SK-N-SH (cell line): ENCODE data around the gene INPP5A. TPM values are rescaled to one million over a fixed set of nuclear protein-coding genes. Genes with fewer than 3 reads are reported as not detected.

Experiments used
- CTCF ChIA-PET: fragments of 300-600, 350-600 bp; formaldehyde crosslinking; extraction: SDS; loops from one replicate; lab custom pipeline; 2021; lab: Yijun Ruan, JAX
- POLR2A ChIA-PET: fragments of 350-600 bp; sonication (Branson Sonifier 250); formaldehyde crosslinking; extraction: SDS; loops from one replicate; lab custom pipeline; 2020; ENCODE audit warnings: antibody characterized with exemption, inconsistent platforms; lab: Yijun Ruan, JAX
- DNase-seq: peaks from one replicate; pipeline ENCODE4 v3.0.0; 2012
- H2AFZ ChIP-seq: fragments of 200-600 bp; sonication (generic); 2 replicates; pipeline ENCODE4 v1.8.1; 2016; ENCODE audit warnings: antibody characterized with exemption, mild to moderate bottlenecking, low read depth
- H3F3A ChIP-seq: fragments of 200-600 bp; sonication (generic); replicated peaks from 2 replicates; pipeline ENCODE3; 2016; ENCODE audit warnings: antibody characterized with exemption, mild to moderate bottlenecking; ENCODE audit not compliant: insufficient read depth
- H3K27ac ChIP-seq, 2 experiments: fragments of 200-500 bp in 1 of 2; fragments of 200-600 bp in 1 of 2; sonication (Bioruptor generic) in 1 of 2; sonication (generic), shearing (Covaris generic) in 1 of 2; 2 replicates each; pipeline versions ENCODE4 v1.5.1 to v1.6.1; 2014 to 2016; ENCODE audit warnings: low read depth in 2 of 2, inconsistent platforms in 1 of 2, low read length in 1 of 2, mild to moderate bottlenecking in 1 of 2, mixed read lengths in 1 of 2
- H3K27me3 ChIP-seq: fragments of 200-600 bp; sonication (generic), shearing (Covaris generic); 2 replicates; pipeline ENCODE4 v1.6.1; 2016; ENCODE audit warnings: mixed run types; ENCODE audit not compliant: insufficient read depth
- H3K36me3 ChIP-seq, 2 experiments: fragments of 200-500 bp in 1 of 2; fragments of 200-600 bp in 1 of 2; sonication (Bioruptor generic) in 1 of 2; sonication (generic) in 1 of 2; replicated peaks in 1 of 2; 2 replicates each; pipeline versions ENCODE3 to v1.5.1; 2014 to 2016; ENCODE audit warnings: low read length in 1 of 2, mild to moderate bottlenecking in 1 of 2; ENCODE audit not compliant: insufficient read depth in 2 of 2, control insufficient read depth in 1 of 2
- H3K4me1 ChIP-seq, 2 experiments: fragments of 200-500 bp in 1 of 2; fragments of 200-600 bp in 1 of 2; sonication (Bioruptor generic) in 1 of 2; sonication (generic), shearing (Covaris generic) in 1 of 2; 2 replicates each; pipeline versions ENCODE4 v1.5.1 to v1.6.1; 2014 to 2016; ENCODE audit warnings: low read depth in 1 of 2, low read length in 1 of 2, mixed run types in 1 of 2; ENCODE audit not compliant: insufficient read depth in 2 of 2, control insufficient read depth in 1 of 2
- H3K4me2 ChIP-seq: fragments of 200-600 bp; sonication (generic), shearing (Covaris generic); 2 replicates; pipeline ENCODE4 v1.6.1; 2017; ENCODE audit warnings: mixed run types
- H3K4me3 ChIP-seq, 2 experiments: fragments of 200-500 bp in 1 of 2; fragments of 200-600 bp in 1 of 2; sonication (Bioruptor generic) in 1 of 2; sonication (generic), shearing (Covaris generic) in 1 of 2; 2 replicates each; pipeline versions ENCODE4 v1.5.1 to v1.8.1; 2014 to 2016; ENCODE audit warnings: low read depth in 2 of 2, inconsistent platforms in 1 of 2, low read length in 1 of 2, mild to moderate bottlenecking in 1 of 2, mixed read lengths in 1 of 2, moderate library complexity in 1 of 2
- H3K79me2 ChIP-seq: fragments of 200-600 bp; sonication (generic); 2 replicates; pipeline ENCODE4 v1.8.1; 2017; ENCODE audit warnings: mild to moderate bottlenecking; ENCODE audit not compliant: insufficient read depth
- H3K9ac ChIP-seq: fragments of 200-600 bp; sonication (generic); 2 replicates; pipeline ENCODE4 v1.6.1; 2017; ENCODE audit warnings: mixed run types
- H3K9me2 ChIP-seq: fragments of 200-600 bp; sonication (generic); 2 replicates; pipeline ENCODE4 v1.6.1; 2017; ENCODE audit warnings: mixed run types
- H3K9me3 ChIP-seq: fragments of 200-600 bp; sonication (generic); 2 replicates; pipeline ENCODE4 v1.6.1; 2017; ENCODE audit warnings: mixed run types, mild to moderate bottlenecking, moderate library complexity
- H4K20me1 ChIP-seq: fragments of 200-600 bp; sonication (generic); 2 replicates; pipeline ENCODE4 v1.6.1; 2017; ENCODE audit warnings: mild to moderate bottlenecking, mixed run types; ENCODE audit not compliant: insufficient read depth
- CHD2 ChIP-seq: fragments of 150-350 bp; IDR thresholded peaks from 2 replicates; pipeline ENCODE4 v1.6.1; 2018; ENCODE audit warnings: low read length; ENCODE audit not compliant: partially characterized antibody
- ELF1 ChIP-seq: IDR thresholded peaks from 2 replicates; pipeline ENCODE4 v1.4.0; 2012
- EZH2phosphoT487 ChIP-seq: fragments of 200-600 bp; sonication (generic); IDR thresholded peaks from 2 replicates; pipeline ENCODE4 v1.6.1; 2017; ENCODE audit warnings: low read depth, mixed run types, mild to moderate bottlenecking, antibody characterized with exemption, moderate library complexity, borderline replicate concordance
- FOSL2 ChIP-seq: IDR thresholded peaks from 2 replicates; pipeline ENCODE4 v1.4.0; 2012; ENCODE audit warnings: low read depth, mild to moderate bottlenecking, moderate library complexity, borderline replicate concordance
- FOXM1 ChIP-seq: IDR thresholded peaks from 2 replicates; pipeline ENCODE4 v1.4.0; 2012; ENCODE audit warnings: low read depth, mild to moderate bottlenecking
- GABPA ChIP-seq: IDR thresholded peaks from 2 replicates; pipeline ENCODE4 v1.4.0; 2012; ENCODE audit warnings: low read depth, mild to moderate bottlenecking
- JUND ChIP-seq: IDR thresholded peaks from 2 replicates; pipeline ENCODE4 v1.4.0; 2012
- MEF2A ChIP-seq: IDR thresholded peaks from 2 replicates; pipeline ENCODE4 v1.4.0; 2012; ENCODE audit warnings: low read depth, borderline replicate concordance
- NFIC ChIP-seq: IDR thresholded peaks from 2 replicates; pipeline ENCODE4 v1.4.0; 2012; ENCODE audit warnings: borderline replicate concordance
- PBX3 ChIP-seq: IDR thresholded peaks from 2 replicates; pipeline ENCODE4; 2012
- POLR2AphosphoS5 ChIP-seq: IDR thresholded peaks from 2 replicates; pipeline ENCODE4 v1.6.1; 2012; ENCODE audit warnings: low read depth, low read length
- RFX5 ChIP-seq: IDR thresholded peaks from 2 replicates; pipeline ENCODE4 v1.6.1; 2012; ENCODE audit warnings: mild to moderate bottlenecking, improper control_type of control experiment, low read length
- RXRA ChIP-seq: IDR thresholded peaks from 2 replicates; pipeline ENCODE4 v1.4.0; 2012; ENCODE audit warnings: low read depth, mild to moderate bottlenecking, borderline replicate concordance
- SIN3A ChIP-seq: IDR thresholded peaks from 2 replicates; pipeline ENCODE4 v1.6.1; 2012; ENCODE audit warnings: low read depth, mild to moderate bottlenecking, low read length, moderate library complexity, borderline replicate concordance
- TAF1 ChIP-seq: IDR thresholded peaks from 2 replicates; pipeline ENCODE4 v1.6.1; 2012; ENCODE audit warnings: low read depth, mild to moderate bottlenecking, low read length, moderate library complexity, borderline replicate concordance
- TEAD4 ChIP-seq: IDR thresholded peaks from 2 replicates; pipeline ENCODE4 v1.4.0; 2012; ENCODE audit warnings: mild to moderate bottlenecking, borderline replicate concordance; ENCODE audit not compliant: insufficient read depth
- YY1 ChIP-seq: IDR thresholded peaks from 2 replicates; pipeline ENCODE4 v1.4.0; 2012; ENCODE audit warnings: low read depth, mild to moderate bottlenecking
- WGBS: methylation state at CpG from one replicate; pipeline ENCODE4 v1.1.6; 2017; ENCODE audit warnings: low lambda C conversion rate; 5-methylcytosine and 5-hydroxymethylcytosine counted together
- polyA plus RNA-seq, 3 experiments: library from polyadenylated mRNA; depleted of rRNA; stranded (reverse); fragments of >200 nt; gene quantifications; 2 replicates each; pipeline ENCODE4 v1.2.3, GENCODE V29; 2012
- TF ChIP-seq, protein P1 (sequence below): fragments of 150-350 bp; IDR thresholded peaks from 2 replicates; pipeline ENCODE4 v1.6.1; 2017; ENCODE audit warnings: antibody characterized with exemption, low read length, low read depth, borderline replicate concordance
- TF ChIP-seq, protein P2 (sequence below): fragments of 150-350 bp; IDR thresholded peaks from 2 replicates; pipeline ENCODE4 v1.6.1; 2016; ENCODE audit warnings: mild to moderate bottlenecking, low read depth, low read length

Gene INPP5A
- polyA plus RNA-seq, 1 of the 3 experiments (the other 2 are of a cell fraction) = 12.0 TPM

DNA sequence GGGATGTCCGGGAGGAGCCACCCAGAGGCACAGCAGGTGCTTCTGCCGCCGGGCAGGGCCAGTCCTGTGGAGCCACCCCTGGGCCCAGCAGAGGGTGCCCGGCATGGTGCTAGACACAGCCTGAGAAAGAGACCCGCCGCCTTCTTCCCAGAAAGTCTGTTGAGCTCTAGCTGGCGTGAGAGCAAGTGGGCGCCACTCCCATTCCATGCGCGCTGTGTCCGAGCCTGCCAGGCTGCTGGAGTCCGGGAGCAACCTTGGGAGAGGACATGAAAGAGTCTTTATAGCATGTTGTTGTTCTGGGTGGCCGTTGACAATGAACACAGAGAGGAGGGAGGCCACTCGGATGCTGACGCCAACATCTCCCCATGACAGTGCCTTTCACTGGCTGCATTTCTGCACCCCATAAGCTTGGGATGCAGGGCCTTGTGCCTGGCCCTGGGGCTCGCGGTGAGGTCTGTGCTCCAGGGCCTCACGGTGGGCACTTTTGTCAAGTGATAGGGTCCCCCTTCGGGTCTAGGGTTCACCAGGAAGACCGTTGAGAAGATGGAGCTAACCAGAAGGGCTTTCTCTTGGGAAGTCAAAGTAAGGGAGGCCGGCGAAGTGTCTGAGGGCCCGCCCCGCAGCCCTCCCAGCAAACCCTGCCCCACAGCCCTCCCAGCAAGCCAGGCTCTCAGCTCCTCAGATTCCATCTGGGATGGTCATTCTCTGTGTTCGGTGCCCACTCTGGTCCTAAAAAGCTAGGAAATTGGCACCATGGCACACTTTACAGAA is 201.1 kb downstream of the INPP5A start:
- no peak overlapping the region for H3K9ac ChIP-seq
- ChIA-PET POLR2A (no interaction called here), CTCF (interaction anchor here (6.8 kb wide), 1 partner anchor 83 kb away, joined by 42 read pairs; no protein-coding TSS in a partner anchor)
- H4K20me1 ChIP-seq = no peaks in the 10 kb centered on the region
- no peak overlapping the region for H3K4me2 ChIP-seq
- no peaks in the 10 kb centered on the region for H3K27me3 ChIP-seq
- DNase-seq = no peak
- H3K36me3 ChIP-seq = no peaks in the 10 kb centered on the region
- H3K27ac ChIP-seq = no peak overlapping the region
- peaks cover 0 to 30% of the 10 kb centered on the region in 2 experiments; a peak in 1 of 4 replicates for H3K4me1 ChIP-seq
- H3F3A ChIP-seq = no peaks in the 10 kb centered on the region
- no peak overlapping the region for H3K4me3 ChIP-seq
- H2AFZ ChIP-seq = no peak overlapping the region
- WGBS = 95% methylated on average over 23 of the region's 25 CpGs
- no peaks in the 10 kb centered on the region for H3K9me3 ChIP-seq
- H3K79me2 ChIP-seq = no peaks in the 10 kb centered on the region
- no peaks in the 10 kb centered on the region for H3K9me2 ChIP-seq
- no peak for TF ChIP-seq JUND

- no peak overlapping the region for H3K9ac ChIP-seq
- WGBS = no CpG with 5 or more reads among the region's 14 CpGs
- H3F3A ChIP-seq = no peaks in the 10 kb centered on the region
- H3K4me1 ChIP-seq = peaks cover 0 to 30% of the 10 kb centered on the region in 2 experiments; a peak in 1 of 4 replicates
- no peaks in the 10 kb centered on the region for H3K9me2 ChIP-seq
- TF ChIP-seq RFX5 (no peak), TAF1 (no peak), GABPA (no peak), CHD2 (no peak), RXRA (no peak), JUND (no peak), NFIC (no peak), SIN3A (no peak), MEF2A (no peak), ELF1 (no peak), TEAD4 (no peak), POLR2AphosphoS5 (no peak), EZH2phosphoT487 (no peak), FOSL2 (no peak), FOXM1 (no peak), PBX3 (no peak), YY1 (no peak)
- TF ChIP-seq, protein P1, sequence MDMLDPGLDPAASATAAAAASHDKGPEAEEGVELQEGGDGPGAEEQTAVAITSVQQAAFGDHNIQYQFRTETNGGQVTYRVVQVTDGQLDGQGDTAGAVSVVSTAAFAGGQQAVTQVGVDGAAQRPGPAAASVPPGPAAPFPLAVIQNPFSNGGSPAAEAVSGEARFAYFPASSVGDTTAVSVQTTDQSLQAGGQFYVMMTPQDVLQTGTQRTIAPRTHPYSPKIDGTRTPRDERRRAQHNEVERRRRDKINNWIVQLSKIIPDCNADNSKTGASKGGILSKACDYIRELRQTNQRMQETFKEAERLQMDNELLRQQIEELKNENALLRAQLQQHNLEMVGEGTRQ = no peak
- TF ChIP-seq, protein P2, sequence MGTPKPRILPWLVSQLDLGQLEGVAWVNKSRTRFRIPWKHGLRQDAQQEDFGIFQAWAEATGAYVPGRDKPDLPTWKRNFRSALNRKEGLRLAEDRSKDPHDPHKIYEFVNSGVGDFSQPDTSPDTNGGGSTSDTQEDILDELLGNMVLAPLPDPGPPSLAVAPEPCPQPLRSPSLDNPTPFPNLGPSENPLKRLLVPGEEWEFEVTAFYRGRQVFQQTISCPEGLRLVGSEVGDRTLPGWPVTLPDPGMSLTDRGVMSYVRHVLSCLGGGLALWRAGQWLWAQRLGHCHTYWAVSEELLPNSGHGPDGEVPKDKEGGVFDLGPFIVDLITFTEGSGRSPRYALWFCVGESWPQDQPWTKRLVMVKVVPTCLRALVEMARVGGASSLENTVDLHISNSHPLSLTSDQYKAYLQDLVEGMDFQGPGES = no peak
- no peak overlapping the region for H3K4me3 ChIP-seq
- H3K36me3 ChIP-seq = no peaks in the 10 kb centered on the region
- H3K4me2 ChIP-seq = no peak overlapping the region
- no peaks in the 10 kb centered on the region for H3K79me2 ChIP-seq
- H3K27ac ChIP-seq = no peak overlapping the region
- no peak for DNase-seq
- H2AFZ ChIP-seq = no peak overlapping the region
- ChIA-PET CTCF (interaction anchor here (6.8 kb wide), 1 partner anchor 84 kb away, joined by 42 read pairs; no protein-coding TSS in a partner anchor), POLR2A (no interaction called here)
- H3K9me3 ChIP-seq = no peaks in the 10 kb centered on the region
- H4K20me1 ChIP-seq = no peaks in the 10 kb centered on the region
- no peaks in the 10 kb centered on the region for H3K27me3 ChIP-seq
Measured at GRCh38 chr10:132739225-132739613, 201.6 kb downstream of the INPP5A start.
